Keratinocyte (primary cell): ENCODE data around the gene ASCC3. TPM values are rescaled to one million over a fixed set of nuclear protein-coding genes. Genes with fewer than 3 reads are reported as not detected.

Experiments used
- DNase-seq: peaks from one replicate; pipeline ENCODE4 v3.0.0-alpha.2; 2011; ENCODE audit warnings: low read depth, missing footprints, low spot score
- FAIRE-seq: peaks from 2 replicates; lab custom pipeline; 2011; peaks lifted over from hg19 to GRCh38; lab: Jason Lieb, UNC
- H2AFZ ChIP-seq: 2 replicates; pipeline ENCODE4 v1.6.0; 2012; ENCODE audit warnings: low read length, control low read depth, inconsistent platforms; ENCODE audit not compliant: control insufficient read depth
- H3K27ac ChIP-seq: 2 replicates; pipeline ENCODE4 v1.5.1; 2011; ENCODE audit warnings: low read length; ENCODE audit not compliant: control insufficient read depth, insufficient read depth
- H3K27me3 ChIP-seq: 3 replicates; pipeline ENCODE4 v1.6.0; 2011; ENCODE audit warnings: low read length; ENCODE audit not compliant: control insufficient read depth, insufficient read depth; ENCODE audit errors: extremely low read depth
- H3K36me3 ChIP-seq, 2 experiments: 2 replicates in 1 of 2; 3 replicates in 1 of 2; pipeline ENCODE4 v1.5.1; 2011; ENCODE audit warnings: low read length in 2 of 2, mild to moderate bottlenecking in 1 of 2; ENCODE audit not compliant: control insufficient read depth in 2 of 2, insufficient read depth in 2 of 2; ENCODE audit errors: extremely low read depth in 1 of 2
- H3K4me1 ChIP-seq: 3 replicates; pipeline ENCODE4 v1.5.1; 2011; ENCODE audit warnings: low read length; ENCODE audit not compliant: control insufficient read depth, insufficient read depth; ENCODE audit errors: extremely low read depth
- H3K4me2 ChIP-seq: 3 replicates; pipeline ENCODE4 v1.6.0; 2011; ENCODE audit warnings: low read depth, low read length; ENCODE audit not compliant: control insufficient read depth, insufficient read depth; ENCODE audit errors: extremely low read depth
- H3K4me3 ChIP-seq, 3 experiments: fragments of 200-600 bp in 1 of 3; sonication (generic) in 1 of 3; 2 replicates in 2 of 3; 3 replicates in 1 of 3; pipeline ENCODE4 v1.5.1; 2011 to 2016; ENCODE audit warnings: low read length in 3 of 3, mild to moderate bottlenecking in 3 of 3, control low read depth in 2 of 3, inconsistent platforms in 1 of 3, low read depth in 1 of 3, mixed read lengths in 1 of 3, mixed run types in 1 of 3, moderate library complexity in 1 of 3; ENCODE audit not compliant: control insufficient read depth in 2 of 3, insufficient read depth in 2 of 3; ENCODE audit errors: extremely low read depth in 1 of 3
- H3K79me2 ChIP-seq: 2 replicates; pipeline ENCODE4 v1.6.0; 2012; ENCODE audit warnings: low read length; ENCODE audit not compliant: control insufficient read depth, insufficient read depth
- H3K9ac ChIP-seq: 3 replicates; pipeline ENCODE4 v1.6.0; 2011; ENCODE audit warnings: low read length; ENCODE audit not compliant: control insufficient read depth, insufficient read depth; ENCODE audit errors: extremely low read depth
- H3K9me1 ChIP-seq: 3 replicates; pipeline ENCODE4 v1.6.0; 2011; ENCODE audit warnings: low read length; ENCODE audit not compliant: control insufficient read depth, insufficient read depth; ENCODE audit errors: extremely low read depth
- H3K9me3 ChIP-seq: 2 replicates; pipeline ENCODE4 v1.5.1; 2012; ENCODE audit warnings: low read depth, low read length; ENCODE audit not compliant: control insufficient read depth
- H4K20me1 ChIP-seq: 3 replicates; pipeline ENCODE4 v1.6.0; 2011; ENCODE audit warnings: low read length; ENCODE audit not compliant: control insufficient read depth, insufficient read depth; ENCODE audit errors: extremely low read depth
- CTCF ChIP-seq, 3 experiments: IDR thresholded peaks in 1 of 3; conservative IDR thresholded peaks in 1 of 3; optimal IDR thresholded peaks in 1 of 3; 2 replicates in 2 of 3; 3 replicates in 1 of 3; pipeline versions ENCODE3 to v1.5.1; 2011; ENCODE audit warnings: low read length in 3 of 3, mild to moderate bottlenecking in 3 of 3, moderate library complexity in 2 of 3, control low read depth in 1 of 3, inconsistent platforms in 1 of 3; ENCODE audit not compliant: insufficient read depth in 2 of 3; ENCODE audit errors: extremely low read depth in 1 of 3
- EZH2 ChIP-seq: IDR thresholded peaks from one replicate; pipeline ENCODE4 v1.6.1; 2012; ENCODE audit warnings: inconsistent platforms, mild to moderate bottlenecking, low read length, moderate library complexity
- dilution Hi-C: fragments of 300-500 bp; cut with MboI; formaldehyde crosslinking; loops from one replicate; pipeline ENCODE4 v1.7.0; 2020; ENCODE audit warnings: low sequenced_read_pairs; ENCODE audit not compliant: extremely low pct_ligation_motif_present
- polyA plus RNA-seq, 5 experiments: library from polyadenylated mRNA; depleted of rRNA in 3 of 5; stranded (reverse) in 3 of 5; stranded (forward) in 1 of 5; unstranded in 1 of 5; fragments of >200 nt; gene quantifications; 1 replicate in 1 of 5; 2 replicates in 3 of 5; 3 replicates in 1 of 5; pipeline versions ENCODE4 v1.2.1 to v1.2.3, GENCODE V29; 2011 to 2012; ENCODE audit warnings: missing spikeins in 2 of 5, low read depth in 1 of 5, low replicate concordance in 1 of 5

ASCC3 gene
- polyA plus RNA-seq, 1 donor (not counting 4 experiments of a cell fraction or from before 2014, with no cell fraction given) = 58.6 TPM

GRCh38 chr6:100706491-100706890 lies 174.6 kb downstream of the ASCC3 start:
- no peak overlapping the region for H3K9ac ChIP-seq
- H3K79me2 ChIP-seq = no peaks in the 10 kb centered on the region
- no peak overlapping the region for H3K27ac ChIP-seq
- no peak overlapping the region for H2AFZ ChIP-seq
- TF ChIP-seq EZH2 (no peak), CTCF (optimal IDR thresholded peaks at IDR 0.05 in 1 of 3, IDR thresholded peaks at IDR 0.05 in 1 of 3, conservative IDR thresholded peaks at IDR 0.05 in 1 of 3; ENCODE audit: extremely low read depth in 1 of 3, insufficient read depth in 2 of 3, low read length in 3 of 3) (no peak)
- H3K4me3 ChIP-seq = no peak overlapping the region
- H3K4me1 ChIP-seq = no peaks in the 10 kb centered on the region
- no peak for FAIRE-seq
- H3K4me2 ChIP-seq = no peak overlapping the region
- H3K9me3 ChIP-seq = no peaks in the 10 kb centered on the region
- no peaks in the 10 kb centered on the region for H3K9me1 ChIP-seq
- no peaks in the 10 kb centered on the region for H4K20me1 ChIP-seq
- no peaks in the 10 kb centered on the region for H3K36me3 ChIP-seq
- dilution Hi-C loops = no loop called here
- H3K27me3 ChIP-seq = no peaks in the 10 kb centered on the region
- no peak for DNase-seq

DNA sequence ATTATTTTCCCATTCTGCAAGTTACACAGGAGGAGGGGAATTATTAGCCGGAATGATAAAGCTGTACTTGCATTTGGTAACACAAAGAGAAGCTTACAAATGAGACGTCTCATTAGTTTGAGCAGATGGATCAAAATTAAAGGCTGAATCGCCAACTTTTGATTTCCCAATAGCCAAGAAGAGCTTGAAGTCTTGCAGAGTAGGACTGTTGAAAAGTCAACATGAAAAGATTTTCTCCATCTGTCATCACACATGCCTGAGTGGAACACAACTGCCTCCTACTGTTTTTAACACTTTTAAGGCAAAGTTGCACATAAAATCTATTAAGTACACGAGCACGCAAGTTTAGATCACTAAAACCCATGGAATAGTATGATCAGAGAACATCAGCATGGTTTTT lies 176.2 kb downstream of the ASCC3 start:
- Histone ChIP-seq H3K4me2 (no peak overlapping the region), H3K27me3 (no peaks in the 10 kb centered on the region), H3K9me1 (no peaks in the 10 kb centered on the region), H3K79me2 (no peaks in the 10 kb centered on the region), H3K4me3 (no peak overlapping the region), H3K4me1 (no peaks in the 10 kb centered on the region), H3K9me3 (no peaks in the 10 kb centered on the region), H3K36me3 (peaks cover 0 to 3% of the 10 kb centered on the region in 2 experiments), H3K9ac (no peak overlapping the region), H4K20me1 (no peaks in the 10 kb centered on the region), H2AFZ (no peak overlapping the region), H3K27ac (no peak overlapping the region)
- TF ChIP-seq EZH2 (no peak), CTCF (optimal IDR thresholded peaks at IDR 0.05 in 1 of 3, IDR thresholded peaks at IDR 0.05 in 1 of 3, conservative IDR thresholded peaks at IDR 0.05 in 1 of 3; ENCODE audit: extremely low read depth in 1 of 3, insufficient read depth in 2 of 3, low read length in 3 of 3) (no peak)
- FAIRE-seq (no peak), DNase-seq (no peak)
- dilution Hi-C loops = no loop called here
